ENCODE results near the gene TFF1.

The TFF1 gene

GRCh38 chr21:42379426-42380215 is 13.3 kb upstream of the TFF1 start:
- no peak for DNase-seq
- Histone ChIP-seq H3K27me3 (ENCODE audit: insufficient read depth, low read depth, severe bottlenecking) (no peaks in the 10 kb centered on the region), H3K36me3 (no peaks in the 10 kb centered on the region), H3K4me3 (ENCODE audit: low read depth, low read length) (no peak overlapping the region), H3K9me3 (ENCODE audit: severe bottlenecking) (peaks cover 4% of the 10 kb centered on the region), H3K27ac (no peak overlapping the region)
- TF ChIP-seq CTCF (IDR thresholded peaks at IDR 0.05; ENCODE audit: low read depth, low read length), result no peak

- no peak overlapping the region for H3K27ac ChIP-seq
- no peaks in the 10 kb centered on the region for H3K27me3 ChIP-seq (ENCODE audit: insufficient read depth, low read depth, severe bottlenecking)
- no peak for TF ChIP-seq CTCF (IDR thresholded peaks at IDR 0.05; ENCODE audit: low read depth, low read length)
- H3K4me3 ChIP-seq (ENCODE audit: low read depth, low read length), result no peak overlapping the region
- no peaks in the 10 kb centered on the region for H3K36me3 ChIP-seq
- peaks cover 4% of the 10 kb centered on the region for H3K9me3 ChIP-seq (ENCODE audit: severe bottlenecking)
- no peak for DNase-seq
These were observed 12.1 kb upstream of the TFF1 start for GRCh38 chr21:42378418-42378817.

- H3K9me3 ChIP-seq (ENCODE audit: severe bottlenecking), result peaks cover 4% of the 10 kb centered on the region
- H3K27ac ChIP-seq, result no peak overlapping the region
- no peaks in the 10 kb centered on the region for H3K27me3 ChIP-seq (ENCODE audit: insufficient read depth, low read depth, severe bottlenecking)
- H3K36me3 ChIP-seq, result no peaks in the 10 kb centered on the region
- no peak overlapping the region for H3K4me3 ChIP-seq (ENCODE audit: low read depth, low read length)
- DNase-seq, result no peak
- TF ChIP-seq CTCF (IDR thresholded peaks at IDR 0.05; ENCODE audit: low read depth, low read length), result no peak
These were observed 11.6 kb upstream of the TFF1 start for GRCh38 chr21:42377951-42378340.

GRCh38 chr21:42377211-42377950 is 11.0 kb upstream of the TFF1 start:
- H3K4me3 ChIP-seq (ENCODE audit: low read depth, low read length), result no peak overlapping the region
- H3K27me3 ChIP-seq (ENCODE audit: insufficient read depth, low read depth, severe bottlenecking), result no peaks in the 10 kb centered on the region

GRCh38 chr21:42376338-42376982 is 10.1 kb upstream of the TFF1 start:
- no peak for DNase-seq
- H3K4me3 ChIP-seq (ENCODE audit: low read depth, low read length), result no peak overlapping the region
- H3K27me3 ChIP-seq (ENCODE audit: insufficient read depth, low read depth, severe bottlenecking), result no peaks in the 10 kb centered on the region
- no peaks in the 10 kb centered on the region for H3K36me3 ChIP-seq
- H3K27ac ChIP-seq, result no peak overlapping the region
- TF ChIP-seq CTCF (IDR thresholded peaks at IDR 0.05; ENCODE audit: low read depth, low read length), result no peak
- H3K9me3 ChIP-seq (ENCODE audit: severe bottlenecking), result no peaks in the 10 kb centered on the region

More at GRCh38 chr21:42377211-42377950, 11.0 kb upstream of the TFF1 start:
- Histone ChIP-seq H3K36me3 (no peaks in the 10 kb centered on the region), H3K27ac (no peak overlapping the region), H3K9me3 (ENCODE audit: severe bottlenecking) (peaks cover 4% of the 10 kb centered on the region)
- DNase-seq, result no peak
- no peak for TF ChIP-seq CTCF (IDR thresholded peaks at IDR 0.05; ENCODE audit: low read depth, low read length)

All from WERI-Rb-1 (cell line).